Parathyroid adenoma (tissue), 2 donors: ENCODE measurements around the gene POLR2J.

Source experiments
- H2AFZ ChIP-seq: fragments of 300-600 bp; sonication (generic); one replicate; pipeline ENCODE4 v1.7.0; 2017; ENCODE audit warnings: antibody characterized with exemption, mild to moderate bottlenecking
- H3K27ac ChIP-seq: fragments of 300-600 bp; sonication (generic); one replicate; pipeline ENCODE4 v1.7.0; 2017
- H3K27me3 ChIP-seq: fragments of 300-600 bp; sonication (generic); one replicate; pipeline ENCODE4 v1.7.0; 2017; ENCODE audit warnings: low read length; ENCODE audit not compliant: control insufficient read depth, insufficient read depth
- H3K36me3 ChIP-seq: fragments of 300-600 bp; sonication (generic); one replicate; pipeline ENCODE4 v1.7.0; 2017; ENCODE audit warnings: low read length; ENCODE audit not compliant: control insufficient read depth, insufficient read depth
- H3K4me1 ChIP-seq: fragments of 300-600 bp; sonication (generic); one replicate; pipeline ENCODE4 v1.7.0; 2017; ENCODE audit warnings: control low read depth
- H3K4me2 ChIP-seq: fragments of 300-600 bp; sonication (generic); one replicate; pipeline ENCODE4 v1.7.0; 2017; ENCODE audit warnings: low read length
- H3K4me3 ChIP-seq: fragments of 300-600 bp; sonication (generic); one replicate; pipeline ENCODE4 v1.7.0; 2017; ENCODE audit warnings: low read depth, low read length
- H3K79me2 ChIP-seq: fragments of 300-600 bp; sonication (generic); one replicate; pipeline ENCODE4 v1.7.0; 2017; ENCODE audit warnings: control low read depth
- H3K9ac ChIP-seq: fragments of 300-600 bp; sonication (generic); one replicate; pipeline ENCODE4 v1.7.0; 2017; ENCODE audit warnings: mild to moderate bottlenecking
- H3K9me3 ChIP-seq: fragments of 300-600 bp; sonication (generic); one replicate; pipeline ENCODE4 v1.7.0; 2017; ENCODE audit warnings: low read length; ENCODE audit not compliant: control insufficient read depth
- CTCF ChIP-seq: fragments of 300-600 bp; sonication (generic); IDR thresholded peaks from one replicate; pipeline ENCODE4 v1.7.0; 2017; ENCODE audit warnings: antibody characterized with exemption, mild to moderate bottlenecking
- donor health status: primary hyperparathyroidism.

The POLR2J gene

GRCh38 chr7:102464577-102465280, 14.0 kb downstream of the POLR2J start, which contains the start of the genes ALKBH4 and LRWD1:
ALKBH4 (minus strand) TSS chr7:102464863; CDS start chr7:102464836, 27 bp downstream.
LRWD1 (plus strand) TSS chr7:102464984; CDS start chr7:102465081, 97 bp downstream.
- H3K4me2 ChIP-seq = peak within 1 kb of the TSS; percentile 96
- H3K9ac ChIP-seq = no peak within 1 kb of the TSS
- H3K9me3 ChIP-seq = no peaks in the 10 kb centered on the region
- TF ChIP-seq CTCF = no peak
- peaks cover 19% of the 10 kb centered on the region for H3K79me2 ChIP-seq
- peak within 1 kb of the TSS; percentile 99 for H3K4me3 ChIP-seq
- peak within 1 kb of the TSS; percentile 93 for H2AFZ ChIP-seq
- H3K27me3 ChIP-seq = no peaks in the 10 kb centered on the region
- H3K4me1 ChIP-seq = peaks cover 10% of the 10 kb centered on the region
- peak within 1 kb of the TSS; percentile 65 for H3K27ac ChIP-seq
- H3K36me3 ChIP-seq = no peaks in the 10 kb centered on the region

DNA sequence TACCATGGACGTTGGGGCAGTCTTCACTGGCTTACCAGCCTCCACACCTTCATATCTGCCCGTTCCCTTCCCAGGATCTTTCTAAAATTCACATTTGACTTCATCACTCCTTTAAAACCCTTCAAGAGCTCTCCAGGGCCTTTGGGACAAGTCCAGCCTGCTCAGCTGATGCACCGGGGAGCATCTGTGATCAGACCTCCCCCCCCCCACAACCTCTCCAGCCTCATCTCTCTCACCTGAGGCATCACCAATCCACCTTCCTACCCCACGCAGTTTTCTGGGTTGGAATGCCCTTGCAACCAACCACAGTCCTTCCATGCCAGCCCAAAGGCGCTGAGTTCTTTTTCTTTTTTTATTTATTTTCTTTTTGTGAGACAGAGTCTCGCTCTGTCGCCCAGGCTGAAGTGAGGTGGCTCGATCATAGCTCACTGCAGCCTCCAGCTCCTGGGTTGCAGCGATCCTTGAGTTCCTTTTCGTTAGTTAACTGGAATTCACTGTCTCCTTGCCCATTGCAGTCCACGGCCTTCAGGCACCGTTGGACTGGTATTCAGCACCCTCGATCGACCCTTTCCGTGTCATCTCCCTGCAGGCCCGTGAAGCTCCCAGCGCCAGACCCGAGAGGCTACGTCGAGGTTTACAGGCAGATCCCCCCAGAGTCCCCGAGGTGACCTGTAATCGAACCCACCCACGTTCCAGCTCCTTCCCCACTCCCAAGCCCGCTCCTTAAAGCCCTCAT, 14.7 kb downstream of the POLR2J start:
- Histone ChIP-seq H3K27me3 (no peaks in the 10 kb centered on the region), H3K9me3 (no peaks in the 10 kb centered on the region), H3K4me1 (peaks cover 10% of the 10 kb centered on the region), H2AFZ (peak overlapping the region; percentile 93), H3K27ac (peak overlapping the region; percentile 65), H3K79me2 (peaks cover 19% of the 10 kb centered on the region), H3K4me2 (peak overlapping the region; percentile 96), H3K9ac (no peak overlapping the region), H3K36me3 (no peaks in the 10 kb centered on the region), H3K4me3 (peak overlapping the region; percentile 99)
- no peak for TF ChIP-seq CTCF

GRCh38 chr7:102460467-102460866, 18.3 kb downstream of the POLR2J start:
- H3K79me2 ChIP-seq = peaks cover 19% of the 10 kb centered on the region
- H3K9ac ChIP-seq = no peak overlapping the region
- no peak overlapping the region for H3K27ac ChIP-seq
- TF ChIP-seq CTCF = no peak
- H3K27me3 ChIP-seq = no peaks in the 10 kb centered on the region
- H3K4me2 ChIP-seq = no peak overlapping the region
- peaks cover 6% of the 10 kb centered on the region for H3K4me1 ChIP-seq
- no peaks in the 10 kb centered on the region for H3K9me3 ChIP-seq
- H3K36me3 ChIP-seq = no peaks in the 10 kb centered on the region
- no peak overlapping the region for H2AFZ ChIP-seq
- no peak overlapping the region for H3K4me3 ChIP-seq

GRCh38 chr7:102459221-102459844, 19.4 kb downstream of the POLR2J start:
- Histone ChIP-seq H3K4me1 (peaks cover 6% of the 10 kb centered on the region), H2AFZ (no peak overlapping the region), H3K4me3 (no peak overlapping the region), H3K36me3 (no peaks in the 10 kb centered on the region), H3K4me2 (no peak overlapping the region), H3K9ac (no peak overlapping the region), H3K27me3 (no peaks in the 10 kb centered on the region), H3K27ac (no peak overlapping the region), H3K79me2 (peaks cover 17% of the 10 kb centered on the region), H3K9me3 (no peaks in the 10 kb centered on the region)
- no peak for TF ChIP-seq CTCF
